Measurements from ENCODE around the gene ELOVL2.
"Not testable (repeated sequence)": the region's sequence is repeated elsewhere in the genome, so short reads cannot be mapped to it uniquely, and the experiment has no call there.

ELOVL2 gene, protein sequence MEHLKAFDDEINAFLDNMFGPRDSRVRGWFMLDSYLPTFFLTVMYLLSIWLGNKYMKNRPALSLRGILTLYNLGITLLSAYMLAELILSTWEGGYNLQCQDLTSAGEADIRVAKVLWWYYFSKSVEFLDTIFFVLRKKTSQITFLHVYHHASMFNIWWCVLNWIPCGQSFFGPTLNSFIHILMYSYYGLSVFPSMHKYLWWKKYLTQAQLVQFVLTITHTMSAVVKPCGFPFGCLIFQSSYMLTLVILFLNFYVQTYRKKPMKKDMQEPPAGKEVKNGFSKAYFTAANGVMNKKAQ

GRCh38 chr6:11043961-11044711, at the start of gene ELOVL2:
Gene ELOVL2 (minus strand): TSS chr6:11044305. CDS start chr6:11044230, 75 bp downstream.
- in situ Hi-C loops (cut with MboI; ENCODE audit: low pct_unique_long_range_greater_than_20kb, low sequenced_read_pairs, unreplicated experiment), result no loop called here
- TF ChIP-seq, protein P1, sequence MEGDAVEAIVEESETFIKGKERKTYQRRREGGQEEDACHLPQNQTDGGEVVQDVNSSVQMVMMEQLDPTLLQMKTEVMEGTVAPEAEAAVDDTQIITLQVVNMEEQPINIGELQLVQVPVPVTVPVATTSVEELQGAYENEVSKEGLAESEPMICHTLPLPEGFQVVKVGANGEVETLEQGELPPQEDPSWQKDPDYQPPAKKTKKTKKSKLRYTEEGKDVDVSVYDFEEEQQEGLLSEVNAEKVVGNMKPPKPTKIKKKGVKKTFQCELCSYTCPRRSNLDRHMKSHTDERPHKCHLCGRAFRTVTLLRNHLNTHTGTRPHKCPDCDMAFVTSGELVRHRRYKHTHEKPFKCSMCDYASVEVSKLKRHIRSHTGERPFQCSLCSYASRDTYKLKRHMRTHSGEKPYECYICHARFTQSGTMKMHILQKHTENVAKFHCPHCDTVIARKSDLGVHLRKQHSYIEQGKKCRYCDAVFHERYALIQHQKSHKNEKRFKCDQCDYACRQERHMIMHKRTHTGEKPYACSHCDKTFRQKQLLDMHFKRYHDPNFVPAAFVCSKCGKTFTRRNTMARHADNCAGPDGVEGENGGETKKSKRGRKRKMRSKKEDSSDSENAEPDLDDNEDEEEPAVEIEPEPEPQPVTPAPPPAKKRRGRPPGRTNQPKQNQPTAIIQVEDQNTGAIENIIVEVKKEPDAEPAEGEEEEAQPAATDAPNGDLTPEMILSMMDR (IDR thresholded peaks at IDR 0.05; ENCODE audit: extremely low read depth, insufficient read depth, missing control alignments), result peak; percentile 75
- peak; percentile 70 for DNase-seq (ENCODE audit: low spot score)

GRCh38 chr6:11093376-11093625, 49.2 kb upstream of the ELOVL2 start:
- TF ChIP-seq, protein P1 (IDR thresholded peaks at IDR 0.05; ENCODE audit: extremely low read depth, insufficient read depth, missing control alignments), result no peak
- in situ Hi-C loops (cut with MboI; ENCODE audit: low pct_unique_long_range_greater_than_20kb, low sequenced_read_pairs, unreplicated experiment), result no loop called here
- no peak for DNase-seq (ENCODE audit: low spot score)

- peak; percentile 82 for DNase-seq (ENCODE audit: low spot score)
Measured at GRCh38 chr6:11092668-11093375, 48.7 kb upstream of the ELOVL2 start.

GRCh38 chr6:11091141-11091540, 47.0 kb upstream of the ELOVL2 start:
- DNase-seq (ENCODE audit: low spot score); in situ Hi-C loops (cut with MboI; ENCODE audit: low pct_unique_long_range_greater_than_20kb, low sequenced_read_pairs, unreplicated experiment): not testable (repeated sequence)

More at GRCh38 chr6:11092668-11093375, 48.7 kb upstream of the ELOVL2 start:
- in situ Hi-C loops (cut with MboI; ENCODE audit: low pct_unique_long_range_greater_than_20kb, low sequenced_read_pairs, unreplicated experiment), result no loop called here
- TF ChIP-seq, protein P1 (IDR thresholded peaks at IDR 0.05; ENCODE audit: extremely low read depth, insufficient read depth, missing control alignments), result no peak

DNA sequence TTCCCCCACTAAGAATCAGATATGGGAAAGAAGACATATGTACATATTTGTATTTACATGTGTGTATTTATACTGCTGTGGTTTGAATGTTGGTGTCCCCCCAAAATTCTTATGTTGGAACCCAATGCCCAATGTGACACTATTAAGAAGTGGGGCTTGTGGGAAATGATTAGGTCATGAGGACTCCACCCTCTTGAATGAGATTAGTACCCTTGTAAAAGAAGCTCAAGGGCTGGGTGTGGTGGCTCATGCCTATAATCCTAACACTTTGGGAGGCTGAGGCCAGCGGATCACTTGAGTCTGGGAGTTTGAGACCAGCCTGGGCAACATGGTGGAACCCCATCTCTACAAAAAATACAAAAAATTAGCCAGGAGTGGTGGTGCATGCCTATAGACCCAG, 45.6 kb upstream of the ELOVL2 start:
- TF ChIP-seq, protein P1 (IDR thresholded peaks at IDR 0.05; ENCODE audit: extremely low read depth, insufficient read depth, missing control alignments), result no peak
- DNase-seq (ENCODE audit: low spot score), result no peak

DNA sequence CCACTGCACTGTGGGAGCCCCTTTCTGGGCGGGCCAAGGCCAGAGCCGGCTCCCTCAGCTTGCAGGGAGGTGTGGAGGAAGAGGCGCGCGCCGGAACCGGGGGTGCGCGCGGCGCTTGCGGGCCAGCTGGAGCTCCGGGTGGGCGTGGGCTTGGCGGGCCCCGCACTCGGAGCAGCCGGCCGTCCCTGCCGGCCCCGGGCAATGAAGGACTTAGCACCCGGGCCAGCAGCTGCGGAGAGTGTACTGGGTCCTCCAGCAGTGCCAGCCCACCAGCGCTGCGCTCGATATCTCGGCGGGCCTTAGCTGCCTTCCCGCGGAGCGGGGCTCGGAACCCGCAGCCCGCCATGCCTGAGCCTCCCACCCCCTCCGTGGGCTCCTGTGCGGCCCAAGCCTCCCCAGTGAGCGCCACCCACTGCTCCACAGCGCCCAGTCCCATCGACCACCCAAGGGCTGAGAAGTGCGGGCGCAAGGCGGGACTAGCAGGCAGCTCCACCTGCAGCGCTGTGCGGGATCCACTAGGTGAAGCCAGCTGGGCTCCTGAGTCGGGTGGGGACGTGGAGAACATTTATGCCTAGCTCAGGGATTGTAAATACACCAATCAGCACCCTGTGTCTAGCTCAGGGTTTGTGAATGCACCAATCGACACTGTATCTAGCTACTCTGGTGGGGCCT, 43.2 kb upstream of the ELOVL2 start:
- in situ Hi-C loops (cut with MboI; ENCODE audit: low pct_unique_long_range_greater_than_20kb, low sequenced_read_pairs, unreplicated experiment); DNase-seq (ENCODE audit: low spot score): not testable (repeated sequence)

More for the DNA sequence above, 45.6 kb upstream of the ELOVL2 start:
- in situ Hi-C loops (cut with MboI; ENCODE audit: low pct_unique_long_range_greater_than_20kb, low sequenced_read_pairs, unreplicated experiment), result no loop called here

- TF ChIP-seq, protein P1 (IDR thresholded peaks at IDR 0.05; ENCODE audit: extremely low read depth, insufficient read depth, missing control alignments), result no peak
- DNase-seq (ENCODE audit: low spot score), result no peak
- in situ Hi-C loops (cut with MboI; ENCODE audit: low pct_unique_long_range_greater_than_20kb, low sequenced_read_pairs, unreplicated experiment), result no loop called here
Measured at GRCh38 chr6:11085758-11086435, 41.8 kb upstream of the ELOVL2 start.
